GM08714 (cell line): ENCODE measurements around the gene PIP4K2A.

Source experiments
- H3K4me3 ChIP-seq: fragments of 200-500 bp; sonication (Bioruptor generic); 2 replicates; pipeline ENCODE4 v1.5.1; 2014; ENCODE audit warnings: mild to moderate bottlenecking, low read length, inconsistent platforms
- ZNF274 ChIP-seq: IDR thresholded peaks from 2 replicates; pipeline ENCODE4 v1.6.1; 2012; ENCODE audit warnings: mild to moderate bottlenecking, low read depth, low read length

The PIP4K2A gene

GRCh38 chr10:22611425-22612115, 102.8 kb downstream of the PIP4K2A start:
- no peak for TF ChIP-seq ZNF274
- H3K4me3 ChIP-seq: peak overlapping the region; percentile 17; the same call in 1 of the 2 replicates

GRCh38 chr10:22610610-22611009, 103.8 kb downstream of the PIP4K2A start:
- H3K4me3 ChIP-seq: no peak overlapping the region; the same call in 1 of the 2 replicates
- TF ChIP-seq ZNF274: no peak

GRCh38 chr10:22609719-22610465, 104.5 kb downstream of the PIP4K2A start:
- no peak for TF ChIP-seq ZNF274
- H3K4me3 ChIP-seq: no peak overlapping the region

GRCh38 chr10:22609251-22609650, 105.1 kb downstream of the PIP4K2A start:
- H3K4me3 ChIP-seq: no peak overlapping the region
- no peak for TF ChIP-seq ZNF274

- peak overlapping the region; percentile 28; the same call in 1 of the 2 replicates for H3K4me3 ChIP-seq
- TF ChIP-seq ZNF274: no peak
These were observed 107.1 kb downstream of the PIP4K2A start for GRCh38 chr10:22607261-22607660.

GRCh38 chr10:22606164-22606614, 108.2 kb downstream of the PIP4K2A start:
- H3K4me3 ChIP-seq: no peak overlapping the region; the same call in 1 of the 2 replicates
- TF ChIP-seq ZNF274: no peak

- no peak for TF ChIP-seq ZNF274
- no peak overlapping the region for H3K4me3 ChIP-seq
These were observed 109.2 kb downstream of the PIP4K2A start for GRCh38 chr10:22605168-22605567.

- no peak overlapping the region; the same call in 1 of the 2 replicates for H3K4me3 ChIP-seq
- no peak for TF ChIP-seq ZNF274
These were observed 109.8 kb downstream of the PIP4K2A start for GRCh38 chr10:22604344-22605126.

GRCh38 chr10:22603581-22603980, 110.8 kb downstream of the PIP4K2A start:
- TF ChIP-seq ZNF274: no peak
- no peak overlapping the region for H3K4me3 ChIP-seq

GRCh38 chr10:22601618-22602017, 112.8 kb downstream of the PIP4K2A start:
- TF ChIP-seq ZNF274: no peak
- H3K4me3 ChIP-seq: no peak overlapping the region

- TF ChIP-seq ZNF274: no peak
- H3K4me3 ChIP-seq: no peak overlapping the region
These were observed 114.6 kb downstream of the PIP4K2A start for GRCh38 chr10:22599636-22600228.

- H3K4me3 ChIP-seq: no peak overlapping the region
- no peak for TF ChIP-seq ZNF274
These were observed 115.3 kb downstream of the PIP4K2A start for GRCh38 chr10:22599048-22599561.

- no peak overlapping the region for H3K4me3 ChIP-seq
- TF ChIP-seq ZNF274: no peak
These were observed 115.9 kb downstream of the PIP4K2A start for GRCh38 chr10:22598478-22598877.

GRCh38 chr10:22597138-22597537, 117.2 kb downstream of the PIP4K2A start:
- no peak for TF ChIP-seq ZNF274
- no peak overlapping the region for H3K4me3 ChIP-seq
